Gastrocnemius medialis (tissue), 4 donors: ENCODE results near the gene PDZD4. TPM values are rescaled to one million over a fixed set of nuclear protein-coding genes. Genes with fewer than 3 reads are reported as not detected.

Experiments used
- ATAC-seq, 2 donors: fragments of 150-250 bp; one replicate each; pipeline ENCODE4 v1.9.1; 2016
- DNase-seq, 2 donors: peaks; one replicate each; pipeline ENCODE4 v3.0.0-alpha.2; 2019
- H3K27ac ChIP-seq, 4 donors: fragments of 200-600 bp; sonication (generic); 1 replicate in 1 of 4; 2 replicates in 3 of 4; pipeline ENCODE4 v1.5.1; 2016 to 2018; ENCODE audit warnings: mild to moderate bottlenecking in 2 of 4, moderate library complexity in 1 of 4
- H3K27me3 ChIP-seq, 3 donors: fragments of 200-600 bp; sonication (generic) in 2 of 3; 1 replicate in 1 of 3; 2 replicates in 2 of 3; pipeline versions ENCODE4 v1.5.1 to v1.6.0; 2016 to 2019; ENCODE audit warnings: mild to moderate bottlenecking in 1 of 3, moderate library complexity in 1 of 3
- H3K36me3 ChIP-seq, 2 donors: fragments of 200-600 bp; sonication (generic) in 1 of 2; one replicate each; pipeline ENCODE4 v1.5.1; 2017 to 2018
- H3K4me1 ChIP-seq, 2 donors: fragments of 200-600 bp; sonication (generic) in 1 of 2; one replicate each; pipeline ENCODE4 v1.5.1; 2016 to 2017; ENCODE audit warnings: mild to moderate bottlenecking in 2 of 2
- H3K4me3 ChIP-seq, 4 donors: fragments of 200-600 bp; sonication (generic) in 3 of 4; 1 replicate in 1 of 4; 2 replicates in 3 of 4; pipeline ENCODE4 v1.5.1; 2016 to 2019; ENCODE audit warnings: mild to moderate bottlenecking in 2 of 4
- H3K9me3 ChIP-seq, 3 donors: fragments of 200-600 bp; sonication (generic) in 2 of 3; 1 replicate in 1 of 3; 2 replicates in 2 of 3; pipeline ENCODE4 v1.5.1; 2016 to 2019
- CTCF ChIP-seq, 5 experiments: fragments of 450-650 bp in 3 of 5; fragments of 200-600 bp in 2 of 5; sonication (generic) in 2 of 5; IDR thresholded peaks in 4 of 5; conservative IDR thresholded peaks in 1 of 5; 1 replicate in 4 of 5; 2 replicates in 1 of 5; pipeline ENCODE4 v1.5.1; 2016 to 2019; ENCODE audit warnings: antibody characterized with exemption in 5 of 5, mild to moderate bottlenecking in 3 of 5, moderate library complexity in 3 of 5
- POLR2A ChIP-seq, 2 donors: fragments of 450-650 bp; IDR thresholded peaks; one replicate each; pipeline ENCODE4 v1.6.1; 2017; ENCODE audit warnings: antibody characterized with exemption in 2 of 2, mild to moderate bottlenecking in 2 of 2, moderate library complexity in 2 of 2
- in situ Hi-C, 4 donors: fragments of 200-750 bp; cut with MboI; loops; one replicate each; pipeline versions ENCODE4 v1.15.0 to v1.8.0; 2017; ENCODE audit warnings: low sequenced_read_pairs in 4 of 4
- intact Hi-C: fragments of 100-400 bp; cut with DNase I; formaldehyde crosslinking; loops from one replicate; pipeline ENCODE4 v1.15.1; 2023; ENCODE audit warnings: low total_unique reads
- total RNA-seq, 4 donors: library from RNA; depleted of rRNA; stranded (reverse); fragments of >200 nt; gene quantifications; one replicate each; pipeline versions ENCODE4 v1.1.0 to v1.2.3, GENCODE V29; 2016

The PDZD4 gene
- total RNA-seq, 4 donors from 2014 or later, result 0.59 to 2.2 (median 1.4) TPM

- peaks cover 0 to 23% (median 21%) of the 10 kb centered on the region in 3 donors for H3K27me3 ChIP-seq
Observed at GRCh38 chrX:153832728-153833127, 2.4 kb upstream of the PDZD4 start.

GRCh38 chrX:153831429-153832150, 1.2 kb upstream of the PDZD4 start:
- Histone ChIP-seq H3K4me3 (no peak overlapping the region), H3K27ac (no peak overlapping the region), H3K36me3 (no peaks in the 10 kb centered on the region), H3K4me1 (no peaks in the 10 kb centered on the region), H3K27me3 (peaks cover 0 to 23% (median 21%) of the 10 kb centered on the region in 3 donors), H3K9me3 (no peaks in the 10 kb centered on the region)
- intact Hi-C loops (no loop called here), in situ Hi-C loops (no loop called here)
- DNase-seq, result no peak
- no peak for TF ChIP-seq CTCF (IDR thresholded peaks at IDR 0.05 in 4 of 5, conservative IDR thresholded peaks at IDR 0.05 in 1 of 5)
- no peak for ATAC-seq

More at GRCh38 chrX:153832728-153833127, 2.4 kb upstream of the PDZD4 start:
- ATAC-seq (no peak), DNase-seq (no peak)
- Histone ChIP-seq H3K36me3 (no peaks in the 10 kb centered on the region), H3K27ac (no peak overlapping the region), H3K9me3 (no peaks in the 10 kb centered on the region), H3K4me3 (no peak overlapping the region), H3K4me1 (no peaks in the 10 kb centered on the region)
- intact Hi-C loops (no loop called here), in situ Hi-C loops (no loop called here)
- no peak for TF ChIP-seq POLR2A (IDR thresholded peaks at IDR 0.05)
- TF ChIP-seq CTCF (IDR thresholded peaks at IDR 0.05 in 4 of 5, conservative IDR thresholded peaks at IDR 0.05 in 1 of 5), result no peak

GRCh38 chrX:153830640-153831428, 490 bp upstream of the PDZD4 start:
- TF ChIP-seq POLR2A (IDR thresholded peaks at IDR 0.05), result no peak
- no peak for TF ChIP-seq CTCF (IDR thresholded peaks at IDR 0.05 in 4 of 5, conservative IDR thresholded peaks at IDR 0.05 in 1 of 5)
- H3K4me3 ChIP-seq, result no peak overlapping the region
- H3K36me3 ChIP-seq, result no peaks in the 10 kb centered on the region

GRCh38 chrX:153829549-153829798, 870 bp downstream of the PDZD4 start:
- TF ChIP-seq POLR2A (IDR thresholded peaks at IDR 0.05) (no peak), CTCF (IDR thresholded peaks at IDR 0.05 in 4 of 5, conservative IDR thresholded peaks at IDR 0.05 in 1 of 5) (no peak)
- in situ Hi-C loops (no loop called here), intact Hi-C loops (no loop called here)
- H3K27me3 ChIP-seq, result peaks cover 0 to 23% (median 21%) of the 10 kb centered on the region in 3 donors
- H3K36me3 ChIP-seq, result no peaks in the 10 kb centered on the region
- H3K4me3 ChIP-seq, result peak overlapping the region; percentile 22 to 38 (median 34)
- DNase-seq, result no peak
- no peaks in the 10 kb centered on the region for H3K9me3 ChIP-seq
- no peaks in the 10 kb centered on the region for H3K4me1 ChIP-seq
- H3K27ac ChIP-seq, result no peak overlapping the region
- ATAC-seq, result no peak

More at GRCh38 chrX:153830640-153831428, 490 bp upstream of the PDZD4 start:
- no peak for ATAC-seq
- intact Hi-C loops, result no loop called here
- Histone ChIP-seq H3K27ac (no peak overlapping the region), H3K4me1 (no peaks in the 10 kb centered on the region), H3K27me3 (peaks cover 0 to 23% (median 21%) of the 10 kb centered on the region in 3 donors), H3K9me3 (no peaks in the 10 kb centered on the region)
- no peak for DNase-seq
- in situ Hi-C loops, result no loop called here
